Skeletal muscle tissue (tissue), 4 donors: ENCODE results near the gene SDC3. TPM values are rescaled to one million over a fixed set of nuclear protein-coding genes. Genes with fewer than 3 reads are reported as not detected.
"Not testable (repeated sequence)": the region's sequence is repeated elsewhere in the genome, so short reads cannot be mapped to it uniquely, and the experiment has no call there.

ENCODE experiments used
- H3K27ac ChIP-seq: one replicate; pipeline ENCODE4 v1.7.0; 2013; ENCODE audit warnings: mild to moderate bottlenecking, low read depth, low read length, inconsistent platforms
- H3K27me3 ChIP-seq, 3 donors: one replicate each; pipeline ENCODE4 v1.7.0; 2013; ENCODE audit warnings: low read length in 3 of 3; ENCODE audit not compliant: control insufficient read depth in 3 of 3, insufficient read depth in 3 of 3
- H3K36me3 ChIP-seq, 3 donors: one replicate each; pipeline ENCODE4 v1.7.0; 2013; ENCODE audit warnings: low read length in 3 of 3; ENCODE audit not compliant: control insufficient read depth in 3 of 3, insufficient read depth in 3 of 3
- H3K4me1 ChIP-seq, 3 donors: one replicate each; pipeline ENCODE4 v1.7.0; 2013; ENCODE audit warnings: low read length in 3 of 3, mild to moderate bottlenecking in 3 of 3; ENCODE audit not compliant: control insufficient read depth in 3 of 3, insufficient read depth in 3 of 3
- H3K4me3 ChIP-seq, 3 donors: one replicate each; pipeline ENCODE4 v1.7.0; 2013; ENCODE audit warnings: low read length in 3 of 3
- H3K9ac ChIP-seq, 3 donors: one replicate each; pipeline ENCODE4 v1.7.0; 2013; ENCODE audit warnings: low read length in 3 of 3, mild to moderate bottlenecking in 3 of 3, moderate library complexity in 2 of 3, low read depth in 1 of 3
- H3K9me3 ChIP-seq, 3 donors: one replicate each; pipeline ENCODE4 v1.7.0; 2013; ENCODE audit warnings: low read length in 3 of 3; ENCODE audit not compliant: control insufficient read depth in 3 of 3
- total RNA-seq: library from RNA; depleted of rRNA; stranded (reverse); fragments of >200 nt; gene quantifications from one replicate; pipeline ENCODE4 v1.2.3, GENCODE V29; 2014
- donor health status: Osteomylitis.

Gene SDC3, protein sequence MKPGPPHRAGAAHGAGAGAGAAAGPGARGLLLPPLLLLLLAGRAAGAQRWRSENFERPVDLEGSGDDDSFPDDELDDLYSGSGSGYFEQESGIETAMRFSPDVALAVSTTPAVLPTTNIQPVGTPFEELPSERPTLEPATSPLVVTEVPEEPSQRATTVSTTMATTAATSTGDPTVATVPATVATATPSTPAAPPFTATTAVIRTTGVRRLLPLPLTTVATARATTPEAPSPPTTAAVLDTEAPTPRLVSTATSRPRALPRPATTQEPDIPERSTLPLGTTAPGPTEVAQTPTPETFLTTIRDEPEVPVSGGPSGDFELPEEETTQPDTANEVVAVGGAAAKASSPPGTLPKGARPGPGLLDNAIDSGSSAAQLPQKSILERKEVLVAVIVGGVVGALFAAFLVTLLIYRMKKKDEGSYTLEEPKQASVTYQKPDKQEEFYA
- total RNA-seq = 8.9 TPM

DNA sequence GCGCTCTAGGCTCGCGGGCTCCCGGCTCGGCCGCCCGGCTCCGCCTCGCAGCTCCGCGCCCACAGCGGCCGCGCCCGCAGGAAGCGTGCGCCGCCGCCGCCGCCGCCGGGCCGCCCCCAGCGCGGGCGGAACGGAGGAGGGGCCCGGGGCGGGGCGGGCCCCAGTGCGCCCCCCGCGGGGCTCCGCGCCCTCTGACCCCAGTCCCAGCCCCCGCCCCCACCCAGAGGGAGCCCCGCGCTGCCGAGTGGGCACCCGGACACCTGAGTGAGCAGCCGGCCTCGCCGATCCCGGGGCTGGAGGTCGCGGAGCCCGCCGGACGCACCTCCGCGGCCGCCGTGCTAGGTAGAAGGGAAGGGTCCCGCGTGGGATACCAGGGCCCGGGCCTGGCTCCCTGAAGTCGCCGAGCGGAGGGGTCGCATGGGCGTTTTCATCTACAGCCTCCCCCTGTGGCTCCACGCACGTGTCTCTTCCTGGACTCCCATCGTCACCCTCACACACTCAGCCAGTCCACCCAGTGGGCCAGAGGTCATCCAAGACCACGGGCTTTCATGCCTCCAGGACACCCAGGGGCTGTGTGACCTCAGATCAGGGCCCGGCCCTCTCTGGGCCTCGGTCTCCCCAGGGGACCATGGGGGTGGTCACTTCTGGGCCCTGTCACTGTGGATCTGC lies at the start of gene SDC3:
Gene SDC3 (minus strand): TSS at position 63 of the 669 bp plus-strand sequence. CDS start 172 bp downstream, outside the sequence.
- H3K27me3 ChIP-seq = peaks cover 5 to 17% (median 15%) of the 10 kb centered on the region in 3 donors
- H3K9me3 ChIP-seq = no peaks in the 10 kb centered on the region
- H3K4me3 ChIP-seq = peak within 1 kb of the TSS; percentile 52 to 59 (median 56)
- H3K36me3 ChIP-seq = no peaks in the 10 kb centered on the region
- peaks cover 6 to 22% (median 20%) of the 10 kb centered on the region in 3 donors for H3K4me1 ChIP-seq
- no peak within 1 kb of the TSS for H3K27ac ChIP-seq
- H3K9ac ChIP-seq = peak within 1 kb of the TSS in 1 of 3 donors; percentile 60

DNA sequence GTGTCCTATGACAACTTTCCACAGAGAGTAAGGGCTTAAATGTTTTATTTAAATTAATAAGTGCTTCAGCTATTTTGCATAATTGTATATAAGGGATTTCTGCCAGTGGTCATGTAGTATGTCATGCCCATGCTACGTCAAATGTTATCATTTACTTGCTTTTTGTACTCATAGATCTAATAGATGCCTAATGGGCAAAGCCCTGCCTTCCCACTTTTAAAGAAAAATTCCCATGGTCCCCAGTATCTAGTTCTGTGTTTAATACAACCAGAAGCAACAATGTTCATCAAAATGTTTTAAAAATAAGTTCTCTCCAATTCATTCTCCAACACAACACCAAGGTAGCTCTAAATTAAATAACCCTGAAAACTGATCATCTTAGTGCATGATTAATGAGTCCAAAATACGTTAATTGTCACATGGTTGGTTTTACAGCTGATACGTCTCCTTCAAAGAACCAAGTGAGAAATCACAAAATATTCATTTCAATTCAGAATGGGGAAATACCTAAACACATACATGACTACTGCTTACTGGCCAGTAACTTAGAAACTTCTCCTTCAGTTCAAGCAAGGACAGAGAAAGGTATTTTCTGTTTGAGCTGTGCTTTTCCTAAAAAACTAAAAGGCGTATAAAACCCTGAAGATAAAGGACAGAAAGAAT lies 49.1 kb upstream of the SDC3 start:
- Histone ChIP-seq H3K36me3 (peaks cover 13 to 34% (median 21%) of the 10 kb centered on the region in 3 donors), H3K27me3 (no peaks in the 10 kb centered on the region), H3K4me3 (no peak overlapping the region), H3K4me1 (no peaks in the 10 kb centered on the region), H3K27ac (no peak overlapping the region), H3K9ac (no peak overlapping the region), H3K9me3 (no peaks in the 10 kb centered on the region)

DNA sequence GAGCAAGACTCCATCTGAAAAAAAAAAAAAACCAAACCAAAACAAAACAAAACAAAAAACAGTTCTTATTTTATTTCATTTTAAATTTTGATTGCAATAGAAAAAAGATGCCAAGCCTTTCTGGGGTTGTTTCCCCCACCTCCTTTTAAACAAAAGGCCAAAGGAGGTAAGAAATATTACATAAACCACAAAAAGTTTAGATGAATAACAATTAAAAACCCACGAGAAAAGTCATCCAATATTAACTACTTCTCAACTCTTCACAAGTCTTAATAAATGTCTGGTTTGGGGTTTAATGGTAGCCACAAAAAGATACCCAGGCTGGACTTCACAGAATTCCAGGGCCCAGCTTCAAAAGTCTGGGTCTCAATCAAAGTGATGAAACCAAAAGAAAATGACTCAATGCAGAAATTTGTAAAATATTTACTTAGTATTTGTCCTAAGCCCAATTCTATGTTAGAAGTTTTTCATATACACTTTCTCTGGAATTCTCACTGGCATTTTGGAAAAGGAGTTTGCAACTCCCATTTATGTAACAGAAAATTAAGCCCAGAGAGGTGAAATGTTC lies 47.0 kb upstream of the SDC3 start:
- Histone ChIP-seq H3K27ac (no peak overlapping the region), H3K36me3 (peaks cover 22 to 40% (median 28%) of the 10 kb centered on the region in 3 donors), H3K27me3 (no peaks in the 10 kb centered on the region), H3K9me3 (no peaks in the 10 kb centered on the region), H3K9ac (no peak overlapping the region), H3K4me3 (no peak overlapping the region), H3K4me1 (no peaks in the 10 kb centered on the region)

DNA sequence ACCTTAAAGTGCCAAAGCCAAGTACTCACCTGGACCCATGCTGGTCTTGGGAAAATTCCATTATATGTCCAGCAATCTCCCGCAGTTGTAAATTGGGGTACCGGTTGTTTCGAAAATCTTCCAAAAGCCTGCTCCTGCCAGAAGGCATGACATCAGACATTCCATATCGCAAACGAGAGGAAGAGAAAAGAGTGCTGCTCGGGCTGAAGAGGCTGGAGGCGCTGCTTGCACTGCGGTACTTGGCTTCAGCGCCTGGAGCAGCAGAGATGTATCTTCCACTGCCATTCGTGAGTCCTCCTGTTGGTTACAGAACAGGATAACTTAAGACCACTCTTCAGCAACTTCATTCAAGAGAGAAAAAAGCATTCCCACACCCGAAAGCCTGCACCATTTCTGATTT lies 45.1 kb upstream of the SDC3 start:
- Histone ChIP-seq H3K9me3 (no peaks in the 10 kb centered on the region), H3K36me3 (peaks cover 28 to 46% (median 42%) of the 10 kb centered on the region in 3 donors), H3K4me3 (no peak overlapping the region), H3K27me3 (no peaks in the 10 kb centered on the region), H3K9ac (no peak overlapping the region), H3K27ac (no peak overlapping the region), H3K4me1 (no peaks in the 10 kb centered on the region)

DNA sequence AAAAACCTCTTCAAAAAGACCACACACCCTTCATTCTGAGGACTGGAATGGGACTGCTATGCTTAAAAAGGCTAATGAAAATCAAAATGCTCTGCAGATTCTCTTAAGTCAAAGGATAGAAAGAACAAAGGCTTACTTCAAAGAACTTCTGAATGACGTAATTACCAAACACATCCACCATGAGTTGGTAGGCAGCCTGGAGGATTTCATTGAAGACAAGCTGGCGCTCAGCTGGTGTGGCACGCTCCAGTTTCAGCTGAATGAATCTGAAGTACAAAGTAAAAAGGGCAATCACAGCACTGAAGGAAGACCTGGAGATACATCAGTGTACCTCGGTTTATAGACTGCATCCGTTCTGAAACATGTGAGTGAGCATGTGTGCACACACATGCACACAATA lies 43.5 kb upstream of the SDC3 start:
- no peak overlapping the region for H3K27ac ChIP-seq
- H3K36me3 ChIP-seq = peaks cover 36 to 51% (median 47%) of the 10 kb centered on the region in 3 donors
- H3K4me3 ChIP-seq = no peak overlapping the region
- H3K9me3 ChIP-seq = no peaks in the 10 kb centered on the region
- H3K9ac ChIP-seq = no peak overlapping the region
- no peaks in the 10 kb centered on the region for H3K27me3 ChIP-seq
- H3K4me1 ChIP-seq = no peaks in the 10 kb centered on the region

DNA sequence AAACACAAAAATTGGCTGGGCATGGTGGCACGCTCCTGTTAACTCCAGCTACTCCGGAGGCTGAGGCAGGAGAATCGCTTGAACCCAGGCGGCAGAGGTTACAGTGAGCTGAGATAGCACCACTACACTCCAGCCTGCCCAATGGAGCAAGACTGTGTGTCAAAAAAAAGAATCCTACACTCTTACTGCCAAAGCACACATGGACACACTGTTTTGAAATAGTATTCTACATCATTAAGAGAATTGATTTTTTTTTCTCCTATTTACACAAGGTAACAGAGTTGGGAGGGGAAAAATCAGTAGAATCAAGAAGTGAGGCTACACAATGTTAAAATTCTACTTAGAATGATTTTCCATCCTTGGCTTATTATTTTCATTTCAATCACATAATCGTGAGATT lies 42.1 kb upstream of the SDC3 start:
- no peak overlapping the region for H3K4me3 ChIP-seq
- no peaks in the 10 kb centered on the region for H3K27me3 ChIP-seq
- H3K9ac ChIP-seq = no peak overlapping the region
- H3K4me1 ChIP-seq = no peaks in the 10 kb centered on the region
- H3K27ac ChIP-seq = no peak overlapping the region
- H3K36me3 ChIP-seq = peaks cover 38 to 53% (median 47%) of the 10 kb centered on the region in 3 donors
- no peaks in the 10 kb centered on the region for H3K9me3 ChIP-seq

DNA sequence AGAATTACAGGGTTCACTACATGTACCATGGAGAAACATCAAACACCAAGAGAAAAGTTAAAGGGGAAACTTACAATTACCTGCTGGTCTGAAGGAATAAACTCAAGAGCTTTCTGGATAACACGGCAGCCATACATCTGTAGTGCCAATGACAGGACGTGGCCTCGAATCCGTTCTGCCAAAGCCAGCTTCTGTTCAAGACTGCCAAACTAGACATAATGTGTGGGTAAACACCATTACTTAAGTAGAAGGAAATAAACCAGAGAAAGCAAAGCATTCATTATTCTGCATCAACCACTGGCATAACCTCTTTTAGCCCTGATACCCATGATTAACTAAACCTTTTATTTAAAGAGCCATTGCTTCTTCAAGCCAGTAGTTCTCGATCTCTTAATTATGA lies 41.5 kb upstream of the SDC3 start:
- Histone ChIP-seq H3K9me3 (no peaks in the 10 kb centered on the region), H3K27ac (no peak overlapping the region), H3K36me3 (peaks cover 42 to 57% (median 51%) of the 10 kb centered on the region in 3 donors), H3K4me1 (no peaks in the 10 kb centered on the region), H3K9ac (no peak overlapping the region), H3K4me3 (no peak overlapping the region), H3K27me3 (no peaks in the 10 kb centered on the region)

DNA sequence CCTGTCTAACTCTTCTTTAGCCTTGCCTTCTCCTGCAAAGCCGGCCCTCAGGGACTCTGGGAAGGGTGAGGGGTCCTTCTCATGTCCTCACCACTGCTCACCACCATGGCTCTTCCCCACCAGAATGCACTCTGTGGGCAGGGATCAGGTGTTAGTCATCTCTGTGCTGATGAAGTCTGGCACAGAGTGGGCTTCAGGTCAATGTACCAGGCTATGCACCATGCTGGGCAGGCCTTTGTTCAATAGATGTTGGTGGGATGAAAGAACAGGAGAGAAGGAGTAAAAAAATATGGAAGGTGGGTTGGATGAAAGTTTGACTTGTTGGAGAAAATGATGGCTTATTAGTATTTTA lies 40.9 kb upstream of the SDC3 start:
- H3K9me3 ChIP-seq, H3K4me3 ChIP-seq, H3K27ac ChIP-seq, H3K4me1 ChIP-seq, H3K9ac ChIP-seq, H3K27me3 ChIP-seq: not testable (repeated sequence)
- peaks cover 47 to 61% (median 57%) of the 10 kb centered on the region in 3 donors for H3K36me3 ChIP-seq

DNA sequence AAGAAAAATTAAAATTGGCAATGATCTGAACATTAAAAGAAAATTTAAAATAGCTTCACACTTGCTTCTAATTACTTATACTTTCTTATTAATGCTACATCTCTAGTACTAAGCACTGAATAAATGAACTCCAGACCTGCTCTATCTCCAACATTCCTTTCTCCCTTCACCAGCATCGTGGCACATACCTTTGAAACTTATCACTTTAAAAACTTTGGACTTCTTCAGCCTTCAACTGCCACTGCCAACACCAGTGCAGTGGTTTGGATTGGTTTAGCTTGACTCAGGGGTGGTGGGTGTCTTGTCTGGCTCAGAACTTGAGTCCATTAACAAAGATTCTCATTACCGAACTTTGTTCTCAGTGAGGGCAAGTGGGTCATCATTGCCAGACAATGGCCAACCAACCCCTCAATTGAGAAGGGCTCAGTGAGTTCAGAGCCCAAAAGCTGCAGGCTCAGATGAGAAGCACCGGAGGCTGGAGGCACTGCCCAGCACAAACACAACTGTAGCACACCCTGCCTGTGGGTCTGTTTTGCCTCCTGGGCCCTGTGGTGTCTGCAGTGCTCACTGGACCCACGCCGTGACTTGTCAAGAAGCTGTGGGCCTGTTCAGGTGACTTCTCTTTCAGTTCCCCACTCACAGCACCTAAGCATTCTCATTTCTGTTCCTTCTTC lies 40.4 kb upstream of the SDC3 start:
- peaks cover 48 to 63% (median 59%) of the 10 kb centered on the region in 3 donors for H3K36me3 ChIP-seq
- not testable (repeated sequence) for H3K4me3 ChIP-seq, H3K27ac ChIP-seq, H3K9me3 ChIP-seq, H3K9ac ChIP-seq, H3K4me1 ChIP-seq, H3K27me3 ChIP-seq
